Parathyroid adenoma (tissue), 2 donors: ENCODE results near the gene ATP5PO.

Experiments used
- H2AFZ ChIP-seq: fragments of 300-600 bp; sonication (generic); one replicate; pipeline ENCODE4 v1.7.0; 2017; ENCODE audit warnings: antibody characterized with exemption, mild to moderate bottlenecking
- H3K27ac ChIP-seq: fragments of 300-600 bp; sonication (generic); one replicate; pipeline ENCODE4 v1.7.0; 2017
- H3K27me3 ChIP-seq: fragments of 300-600 bp; sonication (generic); one replicate; pipeline ENCODE4 v1.7.0; 2017; ENCODE audit warnings: low read length; ENCODE audit not compliant: control insufficient read depth, insufficient read depth
- H3K36me3 ChIP-seq: fragments of 300-600 bp; sonication (generic); one replicate; pipeline ENCODE4 v1.7.0; 2017; ENCODE audit warnings: low read length; ENCODE audit not compliant: control insufficient read depth, insufficient read depth
- H3K4me1 ChIP-seq: fragments of 300-600 bp; sonication (generic); one replicate; pipeline ENCODE4 v1.7.0; 2017; ENCODE audit warnings: control low read depth
- H3K4me2 ChIP-seq: fragments of 300-600 bp; sonication (generic); one replicate; pipeline ENCODE4 v1.7.0; 2017; ENCODE audit warnings: low read length
- H3K4me3 ChIP-seq: fragments of 300-600 bp; sonication (generic); one replicate; pipeline ENCODE4 v1.7.0; 2017; ENCODE audit warnings: low read depth, low read length
- H3K79me2 ChIP-seq: fragments of 300-600 bp; sonication (generic); one replicate; pipeline ENCODE4 v1.7.0; 2017; ENCODE audit warnings: control low read depth
- H3K9ac ChIP-seq: fragments of 300-600 bp; sonication (generic); one replicate; pipeline ENCODE4 v1.7.0; 2017; ENCODE audit warnings: mild to moderate bottlenecking
- H3K9me3 ChIP-seq: fragments of 300-600 bp; sonication (generic); one replicate; pipeline ENCODE4 v1.7.0; 2017; ENCODE audit warnings: low read length; ENCODE audit not compliant: control insufficient read depth
- TF ChIP-seq, protein P1 (sequence below): fragments of 300-600 bp; sonication (generic); IDR thresholded peaks from one replicate; pipeline ENCODE4 v1.7.0; 2017; ENCODE audit warnings: antibody characterized with exemption, mild to moderate bottlenecking
- donor health status: primary hyperparathyroidism.

The ATP5PO gene

GRCh38 chr21:33947451-33948095 lies 32.0 kb upstream of the ATP5PO start:
- H3K27ac ChIP-seq = no peak overlapping the region

DNA sequence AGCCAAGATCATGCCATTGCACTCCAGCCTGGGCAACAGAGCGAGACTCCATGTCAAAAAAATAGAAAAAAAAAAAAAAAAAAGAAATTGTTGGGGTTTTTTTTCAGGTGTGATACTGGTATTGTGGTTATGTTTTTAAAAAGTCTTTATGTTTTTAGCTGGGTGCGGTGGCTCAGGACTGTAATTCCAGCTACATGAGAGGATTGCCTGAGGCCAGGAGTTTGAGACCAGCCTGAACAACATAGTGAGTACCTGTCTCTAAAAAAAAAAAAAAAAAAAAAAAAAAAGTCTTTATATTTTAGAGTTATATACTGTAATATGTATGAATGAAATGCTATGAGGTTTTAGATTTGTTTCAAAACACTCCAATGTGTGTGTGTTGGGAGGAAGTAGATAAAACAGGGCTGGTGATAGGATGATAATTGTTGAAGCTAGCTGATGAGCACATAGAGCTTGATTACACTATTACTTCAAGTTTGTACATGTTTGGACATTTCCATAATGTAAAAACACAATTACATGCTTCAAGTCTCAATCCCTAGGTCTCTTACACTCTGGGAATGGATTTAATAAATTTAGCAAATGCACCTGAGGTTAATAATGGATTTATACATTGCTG lies 30.2 kb upstream of the ATP5PO start:
- peaks cover 2% of the 10 kb centered on the region for H3K4me1 ChIP-seq
- H3K4me2 ChIP-seq = no peak overlapping the region
- H3K79me2 ChIP-seq = no peaks in the 10 kb centered on the region
- no peaks in the 10 kb centered on the region for H3K9me3 ChIP-seq
- no peak overlapping the region for H3K4me3 ChIP-seq
- no peaks in the 10 kb centered on the region for H3K36me3 ChIP-seq
- H3K9ac ChIP-seq = no peak overlapping the region
- no peaks in the 10 kb centered on the region for H3K27me3 ChIP-seq
- TF ChIP-seq, protein P1, sequence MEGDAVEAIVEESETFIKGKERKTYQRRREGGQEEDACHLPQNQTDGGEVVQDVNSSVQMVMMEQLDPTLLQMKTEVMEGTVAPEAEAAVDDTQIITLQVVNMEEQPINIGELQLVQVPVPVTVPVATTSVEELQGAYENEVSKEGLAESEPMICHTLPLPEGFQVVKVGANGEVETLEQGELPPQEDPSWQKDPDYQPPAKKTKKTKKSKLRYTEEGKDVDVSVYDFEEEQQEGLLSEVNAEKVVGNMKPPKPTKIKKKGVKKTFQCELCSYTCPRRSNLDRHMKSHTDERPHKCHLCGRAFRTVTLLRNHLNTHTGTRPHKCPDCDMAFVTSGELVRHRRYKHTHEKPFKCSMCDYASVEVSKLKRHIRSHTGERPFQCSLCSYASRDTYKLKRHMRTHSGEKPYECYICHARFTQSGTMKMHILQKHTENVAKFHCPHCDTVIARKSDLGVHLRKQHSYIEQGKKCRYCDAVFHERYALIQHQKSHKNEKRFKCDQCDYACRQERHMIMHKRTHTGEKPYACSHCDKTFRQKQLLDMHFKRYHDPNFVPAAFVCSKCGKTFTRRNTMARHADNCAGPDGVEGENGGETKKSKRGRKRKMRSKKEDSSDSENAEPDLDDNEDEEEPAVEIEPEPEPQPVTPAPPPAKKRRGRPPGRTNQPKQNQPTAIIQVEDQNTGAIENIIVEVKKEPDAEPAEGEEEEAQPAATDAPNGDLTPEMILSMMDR = no peak
- H3K27ac ChIP-seq = no peak overlapping the region
- H2AFZ ChIP-seq = no peak overlapping the region

More at GRCh38 chr21:33947451-33948095, 32.0 kb upstream of the ATP5PO start:
- Histone ChIP-seq H2AFZ (peak overlapping the region; percentile 56), H3K36me3 (no peaks in the 10 kb centered on the region), H3K9ac (no peak overlapping the region), H3K4me1 (peaks cover 2% of the 10 kb centered on the region), H3K4me2 (peak overlapping the region; percentile 36), H3K27me3 (no peaks in the 10 kb centered on the region), H3K9me3 (no peaks in the 10 kb centered on the region), H3K79me2 (no peaks in the 10 kb centered on the region), H3K4me3 (peak overlapping the region; percentile 25)
- TF ChIP-seq, protein P1 = no peak

DNA sequence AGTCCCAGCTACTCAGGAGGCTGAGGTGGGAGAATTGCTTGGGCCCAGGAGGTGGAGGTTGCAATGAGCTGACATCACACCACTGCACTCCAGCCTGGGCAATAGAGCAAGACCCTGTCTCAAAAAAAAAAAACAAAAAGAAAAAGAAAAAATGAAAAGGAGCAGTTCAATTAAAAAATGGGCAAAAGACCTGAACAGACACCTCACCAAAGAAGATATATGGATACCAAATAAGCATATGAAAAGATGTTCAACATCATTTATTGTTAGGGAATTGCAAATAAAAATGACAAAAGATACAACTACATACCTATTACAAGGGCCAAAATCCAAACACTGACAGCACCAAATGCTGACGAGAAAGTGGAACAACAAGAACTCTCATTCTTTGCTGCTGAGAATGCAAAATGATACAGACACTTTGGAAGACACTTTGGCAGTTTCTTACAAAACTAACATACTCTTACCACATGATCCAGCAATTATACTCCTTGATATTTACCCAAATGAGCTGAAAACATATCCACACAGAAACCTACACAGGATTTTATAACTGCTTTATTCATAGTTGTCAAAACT lies 28.7 kb upstream of the ATP5PO start:
- H2AFZ ChIP-seq = no peak overlapping the region
- H3K27ac ChIP-seq = no peak overlapping the region
- H3K4me2 ChIP-seq = no peak overlapping the region
- H3K4me3 ChIP-seq = no peak overlapping the region
- no peaks in the 10 kb centered on the region for H3K36me3 ChIP-seq
- TF ChIP-seq, protein P1 = no peak
- H3K9ac ChIP-seq = no peak overlapping the region
- H3K27me3 ChIP-seq = no peaks in the 10 kb centered on the region
- H3K79me2 ChIP-seq = no peaks in the 10 kb centered on the region
- H3K4me1 ChIP-seq = peaks cover 2% of the 10 kb centered on the region
- H3K9me3 ChIP-seq = no peaks in the 10 kb centered on the region

- Histone ChIP-seq H3K79me2 (no peaks in the 10 kb centered on the region), H3K9me3 (no peaks in the 10 kb centered on the region), H3K4me1 (peaks cover 2% of the 10 kb centered on the region), H2AFZ (no peak overlapping the region), H3K27ac (no peak overlapping the region), H3K4me3 (no peak overlapping the region), H3K27me3 (no peaks in the 10 kb centered on the region), H3K9ac (no peak overlapping the region), H3K4me2 (no peak overlapping the region), H3K36me3 (no peaks in the 10 kb centered on the region)
- TF ChIP-seq, protein P1 = no peak
Observed at GRCh38 chr21:33943293-33943692, 27.7 kb upstream of the ATP5PO start.
